Measurements from ENCODE around the gene UBE2C. TPM values are rescaled to one million over a fixed set of nuclear protein-coding genes. Genes with fewer than 3 reads are reported as not detected.

The UBE2C gene
- total RNA-seq, 2 donors from 2014 or later = 139 to 216 TPM

- Histone ChIP-seq H3K27ac (ENCODE audit: low read depth, low read length) (no peak overlapping the region), H3K9ac (ENCODE audit: extremely low read depth, low read length, poor library complexity, severe bottlenecking) (no peak overlapping the region)
Observed at GRCh38 chr20:45840700-45841198, 28.3 kb downstream of the UBE2C start.

GRCh38 chr20:45841407-45842129 lies 29.1 kb downstream of the UBE2C start:
- no peak for DNase-seq
- H3K36me3 Mint-ChIP-seq (ENCODE audit: low read depth) = peaks cover 38% of the 10 kb centered on the region
- H3K27ac ChIP-seq (ENCODE audit: low read depth, low read length) = no peak overlapping the region
- no peaks in the 10 kb centered on the region for H3K4me1 ChIP-seq (ENCODE audit: control insufficient read depth, insufficient read depth, low read length)
- no peak overlapping the region for H3K9ac ChIP-seq (ENCODE audit: extremely low read depth, low read length, poor library complexity, severe bottlenecking)
- 93 to 97% methylated on average over 7 to 10 of the region's 10 CpGs for WGBS, 2 experiments (ENCODE audit: insufficient coverage in 1 of 2, insufficient read length in 1 of 2)
- H3K9me3 ChIP-seq (ENCODE audit: control insufficient read depth, low read length) = no peaks in the 10 kb centered on the region
- peaks cover 56% of the 10 kb centered on the region for H3K36me3 ChIP-seq (ENCODE audit: control insufficient read depth, insufficient read depth, low read length)
- peaks cover 6% of the 10 kb centered on the region for H3K4me1 Mint-ChIP-seq
- no peaks in the 10 kb centered on the region for H3K27me3 Mint-ChIP-seq (ENCODE audit: insufficient read depth)
- H3K4me3 Mint-ChIP-seq = no peak overlapping the region
- no peak overlapping the region for H3K27ac Mint-ChIP-seq
- no peaks in the 10 kb centered on the region for H3K9me3 Mint-ChIP-seq
- H3K4me3 ChIP-seq (ENCODE audit: low read length) = no peak overlapping the region
- TF ChIP-seq, protein P1, sequence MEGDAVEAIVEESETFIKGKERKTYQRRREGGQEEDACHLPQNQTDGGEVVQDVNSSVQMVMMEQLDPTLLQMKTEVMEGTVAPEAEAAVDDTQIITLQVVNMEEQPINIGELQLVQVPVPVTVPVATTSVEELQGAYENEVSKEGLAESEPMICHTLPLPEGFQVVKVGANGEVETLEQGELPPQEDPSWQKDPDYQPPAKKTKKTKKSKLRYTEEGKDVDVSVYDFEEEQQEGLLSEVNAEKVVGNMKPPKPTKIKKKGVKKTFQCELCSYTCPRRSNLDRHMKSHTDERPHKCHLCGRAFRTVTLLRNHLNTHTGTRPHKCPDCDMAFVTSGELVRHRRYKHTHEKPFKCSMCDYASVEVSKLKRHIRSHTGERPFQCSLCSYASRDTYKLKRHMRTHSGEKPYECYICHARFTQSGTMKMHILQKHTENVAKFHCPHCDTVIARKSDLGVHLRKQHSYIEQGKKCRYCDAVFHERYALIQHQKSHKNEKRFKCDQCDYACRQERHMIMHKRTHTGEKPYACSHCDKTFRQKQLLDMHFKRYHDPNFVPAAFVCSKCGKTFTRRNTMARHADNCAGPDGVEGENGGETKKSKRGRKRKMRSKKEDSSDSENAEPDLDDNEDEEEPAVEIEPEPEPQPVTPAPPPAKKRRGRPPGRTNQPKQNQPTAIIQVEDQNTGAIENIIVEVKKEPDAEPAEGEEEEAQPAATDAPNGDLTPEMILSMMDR (conservative IDR thresholded peaks at IDR 0.05) = no peak
- H3K27me3 ChIP-seq (ENCODE audit: control insufficient read depth, insufficient read depth, low read length, poor library complexity, severe bottlenecking) = no peaks in the 10 kb centered on the region

More at GRCh38 chr20:45840700-45841198, 28.3 kb downstream of the UBE2C start:
- 94 to 95% methylated on average over 15 to 25 of the region's 25 CpGs for WGBS, 2 experiments (ENCODE audit: insufficient coverage in 1 of 2, insufficient read length in 1 of 2)
- H3K36me3 Mint-ChIP-seq (ENCODE audit: low read depth) = peaks cover 31% of the 10 kb centered on the region
- no peaks in the 10 kb centered on the region for H3K4me1 ChIP-seq (ENCODE audit: control insufficient read depth, insufficient read depth, low read length)
- H3K9me3 ChIP-seq (ENCODE audit: control insufficient read depth, low read length) = no peaks in the 10 kb centered on the region
- TF ChIP-seq, protein P1 (conservative IDR thresholded peaks at IDR 0.05) = peak; percentile 18
- no peak for DNase-seq
- no peaks in the 10 kb centered on the region for H3K27me3 Mint-ChIP-seq (ENCODE audit: insufficient read depth)
- no peaks in the 10 kb centered on the region for H3K9me3 Mint-ChIP-seq
- no peak overlapping the region for H3K4me3 ChIP-seq (ENCODE audit: low read length)
- peaks cover 48% of the 10 kb centered on the region for H3K36me3 ChIP-seq (ENCODE audit: control insufficient read depth, insufficient read depth, low read length)
- peaks cover 7% of the 10 kb centered on the region for H3K4me1 Mint-ChIP-seq
- H3K4me3 Mint-ChIP-seq = no peak overlapping the region
- H3K27me3 ChIP-seq (ENCODE audit: control insufficient read depth, insufficient read depth, low read length, poor library complexity, severe bottlenecking) = no peaks in the 10 kb centered on the region
- no peak overlapping the region for H3K27ac Mint-ChIP-seq

GRCh38 chr20:45842169-45842812 lies 29.8 kb downstream of the UBE2C start:
- H3K27me3 Mint-ChIP-seq (ENCODE audit: insufficient read depth) = no peaks in the 10 kb centered on the region
- no peaks in the 10 kb centered on the region for H3K9me3 Mint-ChIP-seq
- Histone ChIP-seq H3K27me3 (ENCODE audit: control insufficient read depth, insufficient read depth, low read length, poor library complexity, severe bottlenecking) (no peaks in the 10 kb centered on the region), H3K9ac (ENCODE audit: extremely low read depth, low read length, poor library complexity, severe bottlenecking) (no peak overlapping the region), H3K9me3 (ENCODE audit: control insufficient read depth, low read length) (no peaks in the 10 kb centered on the region), H3K27ac (ENCODE audit: low read depth, low read length) (no peak overlapping the region), H3K4me1 (ENCODE audit: control insufficient read depth, insufficient read depth, low read length) (no peaks in the 10 kb centered on the region), H3K4me3 (ENCODE audit: low read length) (no peak overlapping the region), H3K36me3 (ENCODE audit: control insufficient read depth, insufficient read depth, low read length) (peaks cover 61% of the 10 kb centered on the region)
- no peaks in the 10 kb centered on the region for H3K4me1 Mint-ChIP-seq
- WGBS, 2 experiments (ENCODE audit: insufficient coverage in 1 of 2, insufficient read length in 1 of 2) = 89 to 96% methylated on average over 4 to 5 of the region's 5 CpGs
- no peak for DNase-seq
- H3K4me3 Mint-ChIP-seq = no peak overlapping the region
- TF ChIP-seq, protein P1 (conservative IDR thresholded peaks at IDR 0.05) = no peak
- H3K36me3 Mint-ChIP-seq (ENCODE audit: low read depth) = peaks cover 43% of the 10 kb centered on the region
- H3K27ac Mint-ChIP-seq = no peak overlapping the region

All from endodermal cell (in vitro differentiated cells).